ENCODE measurements around the gene KCNQ1OT1. TPM values are rescaled to one million over a fixed set of nuclear protein-coding genes. Genes with fewer than 3 reads are reported as not detected.
A peak's percentile ranks its signal among the peaks of the same experiment; 100 is the strongest.

The KCNQ1OT1 gene
- total and polyA plus RNA-seq, 9 donors, result 0.43 to 11.5 (median 5.2) TPM

- no peaks in the 10 kb centered on the region for H3K27me3 ChIP-seq
- 31 to 55% (median 46%) methylated on average over 1 of the region's 1 CpG for WGBS, 3 donors
- peaks cover 16% of the 10 kb centered on the region for H3K4me1 ChIP-seq (ENCODE audit: insufficient read depth)
- no peak overlapping the region for H3K4me3 ChIP-seq
- no peak for DNase-seq
- no peaks in the 10 kb centered on the region for H3K36me3 ChIP-seq
- intact Hi-C loops (cut with DNase I), result no loop called here
- H3K27ac ChIP-seq, result no peak overlapping the region
- TF ChIP-seq EP300 (IDR thresholded peaks at IDR 0.05), result no peak
- H3K9me3 ChIP-seq, result no peaks in the 10 kb centered on the region
These were observed 21.4 kb downstream of the KCNQ1OT1 start for GRCh38 chr11:2678396-2678795.

- intact Hi-C loops (cut with DNase I), result no loop called here
These were observed 22.7 kb downstream of the KCNQ1OT1 start for GRCh38 chr11:2677127-2677526.

GRCh38 chr11:2675540-2675939 is 24.3 kb downstream of the KCNQ1OT1 start:
- TF ChIP-seq, protein P1, sequence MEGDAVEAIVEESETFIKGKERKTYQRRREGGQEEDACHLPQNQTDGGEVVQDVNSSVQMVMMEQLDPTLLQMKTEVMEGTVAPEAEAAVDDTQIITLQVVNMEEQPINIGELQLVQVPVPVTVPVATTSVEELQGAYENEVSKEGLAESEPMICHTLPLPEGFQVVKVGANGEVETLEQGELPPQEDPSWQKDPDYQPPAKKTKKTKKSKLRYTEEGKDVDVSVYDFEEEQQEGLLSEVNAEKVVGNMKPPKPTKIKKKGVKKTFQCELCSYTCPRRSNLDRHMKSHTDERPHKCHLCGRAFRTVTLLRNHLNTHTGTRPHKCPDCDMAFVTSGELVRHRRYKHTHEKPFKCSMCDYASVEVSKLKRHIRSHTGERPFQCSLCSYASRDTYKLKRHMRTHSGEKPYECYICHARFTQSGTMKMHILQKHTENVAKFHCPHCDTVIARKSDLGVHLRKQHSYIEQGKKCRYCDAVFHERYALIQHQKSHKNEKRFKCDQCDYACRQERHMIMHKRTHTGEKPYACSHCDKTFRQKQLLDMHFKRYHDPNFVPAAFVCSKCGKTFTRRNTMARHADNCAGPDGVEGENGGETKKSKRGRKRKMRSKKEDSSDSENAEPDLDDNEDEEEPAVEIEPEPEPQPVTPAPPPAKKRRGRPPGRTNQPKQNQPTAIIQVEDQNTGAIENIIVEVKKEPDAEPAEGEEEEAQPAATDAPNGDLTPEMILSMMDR (IDR thresholded peaks at IDR 0.05), result no peak
- TF ChIP-seq EP300 (IDR thresholded peaks at IDR 0.05) (no peak), POLR2A (IDR thresholded peaks at IDR 0.05) (no peak)
- Histone ChIP-seq H3K9me3 (no peaks in the 10 kb centered on the region), H3K27me3 (no peaks in the 10 kb centered on the region), H3K4me1 (ENCODE audit: insufficient read depth) (peaks cover 16% of the 10 kb centered on the region), H3K36me3 (no peaks in the 10 kb centered on the region), H3K4me3 (no peak overlapping the region), H3K27ac (peak overlapping the region in 1 of 2 donors; percentile 54)
- 77 to 81% (median 79%) methylated on average over 7 of the region's 7 CpGs for WGBS, 3 donors
- DNase-seq, result peak in 1 of 5 donors; percentile 11
- intact Hi-C loops (cut with DNase I), result no loop called here

More at GRCh38 chr11:2677127-2677526, 22.7 kb downstream of the KCNQ1OT1 start:
- TF ChIP-seq EP300 (IDR thresholded peaks at IDR 0.05) (no peak), POLR2A (IDR thresholded peaks at IDR 0.05) (no peak)
- TF ChIP-seq, protein P1 (IDR thresholded peaks at IDR 0.05), result no peak
- Histone ChIP-seq H3K4me3 (no peak overlapping the region), H3K27ac (no peak overlapping the region), H3K27me3 (no peaks in the 10 kb centered on the region), H3K9me3 (no peaks in the 10 kb centered on the region), H3K36me3 (no peaks in the 10 kb centered on the region), H3K4me1 (ENCODE audit: insufficient read depth) (peaks cover 16% of the 10 kb centered on the region)
- WGBS, 3 donors, result 42 to 83% (median 80%) methylated on average over 1 of the region's 1 CpG
- DNase-seq, result no peak

- TF ChIP-seq EP300 (IDR thresholded peaks at IDR 0.05) (no peak), POLR2A (IDR thresholded peaks at IDR 0.05) (no peak)
- TF ChIP-seq, protein P1 (IDR thresholded peaks at IDR 0.05), result no peak
- Histone ChIP-seq H3K27me3 (no peaks in the 10 kb centered on the region), H3K4me3 (no peak overlapping the region), H3K36me3 (no peaks in the 10 kb centered on the region), H3K27ac (peak overlapping the region in 1 of 2 donors; percentile 54), H3K4me1 (ENCODE audit: insufficient read depth) (peaks cover 16% of the 10 kb centered on the region), H3K9me3 (no peaks in the 10 kb centered on the region)
- intact Hi-C loops (cut with DNase I), result no loop called here
- WGBS, 3 donors, result 43 to 61% (median 43%) methylated on average over 8 of the region's 8 CpGs
- peak in 3 of 5 donors; percentile 45 to 50 (median 46) for DNase-seq
These were observed 25.1 kb downstream of the KCNQ1OT1 start for GRCh38 chr11:2674658-2675131.

- no peaks in the 10 kb centered on the region for H3K9me3 ChIP-seq
- intact Hi-C loops (cut with DNase I), result no loop called here
- H3K27ac ChIP-seq, result peak overlapping the region in 1 of 2 donors; percentile 47
- TF ChIP-seq, protein P1 (IDR thresholded peaks at IDR 0.05), result no peak
- TF ChIP-seq POLR2A (IDR thresholded peaks at IDR 0.05) (no peak), EP300 (IDR thresholded peaks at IDR 0.05) (no peak)
- no peak overlapping the region for H3K4me3 ChIP-seq
- no peaks in the 10 kb centered on the region for H3K36me3 ChIP-seq
- H3K27me3 ChIP-seq, result no peaks in the 10 kb centered on the region
- WGBS, 3 donors, result 28 to 53% (median 31%) methylated on average over 16 of the region's 16 CpGs
- peak in 4 of 5 donors; percentile 40 to 71 (median 60) for DNase-seq
- H3K4me1 ChIP-seq (ENCODE audit: insufficient read depth), result peaks cover 15% of the 10 kb centered on the region
These were observed 25.8 kb downstream of the KCNQ1OT1 start for GRCh38 chr11:2673871-2674471.
